Lower leg skin (tissue), 3 donors: ENCODE data around the gene ARHGAP44.

Experiments used
- POLR2A ChIP-seq, 2 donors: fragments of 450-650 bp; IDR thresholded peaks; one replicate each; pipeline ENCODE4 v1.6.1; 2016 to 2017; ENCODE audit warnings: antibody characterized with exemption in 2 of 2, mild to moderate bottlenecking in 1 of 2, moderate library complexity in 1 of 2
- TF ChIP-seq, protein P1 (sequence below), 3 donors: fragments of 450-650 bp; IDR thresholded peaks; one replicate each; pipeline ENCODE4 v1.5.1; 2016; ENCODE audit warnings: antibody characterized with exemption in 3 of 3, mild to moderate bottlenecking in 3 of 3, moderate library complexity in 2 of 3

DNA sequence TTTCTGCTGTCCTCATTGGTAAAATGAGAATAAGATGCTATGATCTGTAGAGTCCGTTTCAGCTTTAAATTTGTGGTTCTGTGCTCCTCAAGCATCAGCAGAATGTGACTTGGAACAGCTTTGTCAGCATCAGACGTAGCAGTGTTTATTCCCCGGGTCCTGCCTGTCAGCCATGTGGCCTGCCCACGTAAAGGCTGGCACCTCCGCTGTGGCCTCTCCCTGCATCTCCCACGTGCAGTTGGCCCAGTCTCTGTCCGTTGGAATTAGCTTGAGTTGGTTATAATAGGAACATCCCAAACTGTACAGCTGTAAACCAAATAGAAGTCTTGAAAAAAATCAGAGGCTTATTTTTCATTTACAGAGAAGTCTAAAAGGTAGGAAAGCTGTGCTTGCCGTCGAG, 61.7 kb downstream of the ARHGAP44 start:
- TF ChIP-seq, protein P1, sequence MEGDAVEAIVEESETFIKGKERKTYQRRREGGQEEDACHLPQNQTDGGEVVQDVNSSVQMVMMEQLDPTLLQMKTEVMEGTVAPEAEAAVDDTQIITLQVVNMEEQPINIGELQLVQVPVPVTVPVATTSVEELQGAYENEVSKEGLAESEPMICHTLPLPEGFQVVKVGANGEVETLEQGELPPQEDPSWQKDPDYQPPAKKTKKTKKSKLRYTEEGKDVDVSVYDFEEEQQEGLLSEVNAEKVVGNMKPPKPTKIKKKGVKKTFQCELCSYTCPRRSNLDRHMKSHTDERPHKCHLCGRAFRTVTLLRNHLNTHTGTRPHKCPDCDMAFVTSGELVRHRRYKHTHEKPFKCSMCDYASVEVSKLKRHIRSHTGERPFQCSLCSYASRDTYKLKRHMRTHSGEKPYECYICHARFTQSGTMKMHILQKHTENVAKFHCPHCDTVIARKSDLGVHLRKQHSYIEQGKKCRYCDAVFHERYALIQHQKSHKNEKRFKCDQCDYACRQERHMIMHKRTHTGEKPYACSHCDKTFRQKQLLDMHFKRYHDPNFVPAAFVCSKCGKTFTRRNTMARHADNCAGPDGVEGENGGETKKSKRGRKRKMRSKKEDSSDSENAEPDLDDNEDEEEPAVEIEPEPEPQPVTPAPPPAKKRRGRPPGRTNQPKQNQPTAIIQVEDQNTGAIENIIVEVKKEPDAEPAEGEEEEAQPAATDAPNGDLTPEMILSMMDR (IDR thresholded peaks at IDR 0.05) = no peak
- no peak for TF ChIP-seq POLR2A (IDR thresholded peaks at IDR 0.05)
